Measurements from ENCODE around the gene CCDC107. TPM values are rescaled to one million over a fixed set of nuclear protein-coding genes. Genes with fewer than 3 reads are reported as not detected.

The CCDC107 gene
- total RNA-seq, 1 experiment from 2014 or later: 12.5 TPM

DNA sequence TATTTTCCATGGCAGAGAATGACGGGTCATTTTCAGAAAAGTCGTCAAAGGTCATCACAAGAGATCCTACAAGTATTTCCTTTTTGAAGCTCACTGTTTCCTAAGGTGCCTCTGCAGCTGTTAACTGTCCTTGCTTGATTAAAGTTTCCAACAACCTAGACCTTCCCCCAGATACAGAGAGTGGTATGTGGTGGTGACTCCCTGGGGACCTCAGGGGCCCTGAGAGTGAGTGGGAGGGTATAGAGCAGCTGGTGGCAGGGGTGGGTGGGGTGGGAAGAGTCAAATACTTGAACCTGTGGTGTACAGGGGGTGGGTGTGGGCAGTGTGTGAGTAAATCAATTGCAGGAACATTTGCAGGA is 38.3 kb upstream of the CCDC107 start:
- no TSS peak for BruUV-seq (replicated peaks)
- H3K27me3 Mint-ChIP-seq (ENCODE audit: insufficient read depth, unreplicated experiment): peaks cover 33% of the 10 kb centered on the region
- H3K4me1 Mint-ChIP-seq (ENCODE audit: insufficient read depth, unreplicated experiment): no peaks in the 10 kb centered on the region
- no peak overlapping the region for H3K4me3 Mint-ChIP-seq (ENCODE audit: unreplicated experiment)
- no peaks in the 10 kb centered on the region for H3K36me3 Mint-ChIP-seq (ENCODE audit: insufficient read depth, unreplicated experiment)
- TF ChIP-seq, protein P1, sequence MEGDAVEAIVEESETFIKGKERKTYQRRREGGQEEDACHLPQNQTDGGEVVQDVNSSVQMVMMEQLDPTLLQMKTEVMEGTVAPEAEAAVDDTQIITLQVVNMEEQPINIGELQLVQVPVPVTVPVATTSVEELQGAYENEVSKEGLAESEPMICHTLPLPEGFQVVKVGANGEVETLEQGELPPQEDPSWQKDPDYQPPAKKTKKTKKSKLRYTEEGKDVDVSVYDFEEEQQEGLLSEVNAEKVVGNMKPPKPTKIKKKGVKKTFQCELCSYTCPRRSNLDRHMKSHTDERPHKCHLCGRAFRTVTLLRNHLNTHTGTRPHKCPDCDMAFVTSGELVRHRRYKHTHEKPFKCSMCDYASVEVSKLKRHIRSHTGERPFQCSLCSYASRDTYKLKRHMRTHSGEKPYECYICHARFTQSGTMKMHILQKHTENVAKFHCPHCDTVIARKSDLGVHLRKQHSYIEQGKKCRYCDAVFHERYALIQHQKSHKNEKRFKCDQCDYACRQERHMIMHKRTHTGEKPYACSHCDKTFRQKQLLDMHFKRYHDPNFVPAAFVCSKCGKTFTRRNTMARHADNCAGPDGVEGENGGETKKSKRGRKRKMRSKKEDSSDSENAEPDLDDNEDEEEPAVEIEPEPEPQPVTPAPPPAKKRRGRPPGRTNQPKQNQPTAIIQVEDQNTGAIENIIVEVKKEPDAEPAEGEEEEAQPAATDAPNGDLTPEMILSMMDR (IDR thresholded peaks at IDR 0.05; ENCODE audit: unreplicated experiment): no peak
- DNase-seq (ENCODE audit: unreplicated experiment): no peak
- H3K27ac Mint-ChIP-seq (ENCODE audit: low read depth, unreplicated experiment): no peak overlapping the region
- ChIA-PET CTCF (interaction anchor here (0.6 to 1.3 kb wide), 5 partner anchors 8 to 569 kb away, joined by 3 to 6 read pairs (median 4); no protein-coding TSS in a partner anchor), POLR2A (no interaction called here)
- no peaks in the 10 kb centered on the region for H3K9me3 Mint-ChIP-seq (ENCODE audit: unreplicated experiment)
- intact Hi-C loops (cut with micrococcal nuclease): no loop called here

DNA sequence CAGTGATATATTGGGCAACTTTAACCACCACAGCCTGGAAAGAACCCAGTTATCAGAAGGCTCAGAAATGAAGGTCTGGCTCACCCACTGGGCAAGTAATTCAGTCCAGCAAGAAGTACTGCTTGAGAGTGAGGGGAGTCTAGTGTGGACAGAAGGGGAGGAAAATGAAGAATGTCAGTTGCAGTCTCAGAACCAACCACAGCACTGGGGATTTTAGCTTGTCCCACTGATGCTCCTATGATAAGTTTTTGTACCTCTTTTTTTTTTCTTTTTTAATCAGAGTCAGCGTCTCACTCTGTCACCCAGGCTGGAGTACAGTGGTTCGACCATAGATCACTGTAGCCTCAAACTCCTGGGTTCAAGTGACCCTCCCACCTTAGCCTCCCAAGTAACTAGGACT is 30.5 kb upstream of the CCDC107 start:
- ChIA-PET POLR2A (no interaction called here), CTCF (interaction anchor here (0.6 kb wide), 1 partner anchor 20 kb away, joined by 3 read pairs; no protein-coding TSS in a partner anchor)
- no TSS peak for BruUV-seq (replicated peaks)
- TF ChIP-seq, protein P1 (IDR thresholded peaks at IDR 0.05; ENCODE audit: unreplicated experiment): no peak
- Mint-ChIP-seq H3K36me3 (ENCODE audit: insufficient read depth, unreplicated experiment) (no peaks in the 10 kb centered on the region), H3K27ac (ENCODE audit: low read depth, unreplicated experiment) (no peak overlapping the region), H3K4me1 (ENCODE audit: insufficient read depth, unreplicated experiment) (no peaks in the 10 kb centered on the region), H3K27me3 (ENCODE audit: insufficient read depth, unreplicated experiment) (no peaks in the 10 kb centered on the region), H3K4me3 (ENCODE audit: unreplicated experiment) (no peak overlapping the region), H3K9me3 (ENCODE audit: unreplicated experiment) (no peaks in the 10 kb centered on the region)
- DNase-seq (ENCODE audit: unreplicated experiment): no peak
- intact Hi-C loops (cut with micrococcal nuclease): no loop called here

DNA sequence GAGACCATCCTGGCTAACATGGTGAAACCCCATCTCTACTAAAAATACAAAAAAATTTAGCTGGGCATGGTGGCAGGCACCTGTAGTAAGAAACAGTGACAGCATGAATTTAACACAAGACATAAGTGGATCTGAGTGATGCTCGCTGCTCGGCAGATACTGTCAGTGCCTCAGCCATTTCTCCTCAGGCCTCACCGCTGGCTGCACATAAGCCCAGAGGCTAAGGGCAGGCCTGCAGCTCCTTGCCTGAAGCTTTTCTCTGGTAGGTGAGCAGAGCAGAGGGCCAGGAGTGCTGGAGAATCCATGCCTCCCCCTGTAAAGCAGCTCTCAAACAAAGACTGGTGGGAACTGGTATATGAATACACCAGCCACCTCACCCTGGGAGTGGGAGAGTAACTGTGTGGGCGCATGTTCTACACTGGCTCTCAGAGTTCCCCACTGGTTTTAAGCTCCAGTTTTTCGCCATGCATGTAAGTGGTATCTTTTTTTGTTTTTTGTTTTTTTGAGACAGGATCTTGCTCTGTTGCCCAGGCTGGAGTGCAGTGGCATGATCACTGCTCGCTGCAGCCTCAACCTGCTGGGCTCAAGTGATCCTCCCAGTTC is 29.6 kb upstream of the CCDC107 start:
- POLR2A ChIA-PET: interaction anchor here (0.6 to 1.2 kb wide), 3 partner anchors 13 to 1673 kb away, joined by 3 to 4 read pairs (median 3); no protein-coding TSS in a partner anchor

GRCh38 chr9:35629597-35629996 is 28.5 kb upstream of the CCDC107 start:
- Mint-ChIP-seq H3K27ac (ENCODE audit: low read depth, unreplicated experiment) (no peak overlapping the region), H3K4me1 (ENCODE audit: insufficient read depth, unreplicated experiment) (no peaks in the 10 kb centered on the region), H3K27me3 (ENCODE audit: insufficient read depth, unreplicated experiment) (no peaks in the 10 kb centered on the region), H3K9me3 (ENCODE audit: unreplicated experiment) (no peaks in the 10 kb centered on the region), H3K36me3 (ENCODE audit: insufficient read depth, unreplicated experiment) (no peaks in the 10 kb centered on the region), H3K4me3 (ENCODE audit: unreplicated experiment) (no peak overlapping the region)
- no peak for DNase-seq (ENCODE audit: unreplicated experiment)
- ChIA-PET POLR2A (interaction anchor here (1.2 kb wide), 1 partner anchor 14 kb away, joined by 4 read pairs; no protein-coding TSS in a partner anchor), CTCF (interaction anchor here (0.5 to 0.9 kb wide), 3 partner anchors 196 to 1230 kb away, joined by 3 to 4 read pairs (median 3); no protein-coding TSS in a partner anchor)
- TF ChIP-seq, protein P1 (IDR thresholded peaks at IDR 0.05; ENCODE audit: unreplicated experiment): no peak
- BruUV-seq (replicated peaks): no TSS peak
- intact Hi-C loops (cut with micrococcal nuclease): no loop called here

More for the DNA sequence above, 29.6 kb upstream of the CCDC107 start:
- TF ChIP-seq, protein P1 (IDR thresholded peaks at IDR 0.05; ENCODE audit: unreplicated experiment): no peak
- no peak overlapping the region for H3K4me3 Mint-ChIP-seq (ENCODE audit: unreplicated experiment)
- no peak overlapping the region for H3K27ac Mint-ChIP-seq (ENCODE audit: low read depth, unreplicated experiment)
- H3K4me1 Mint-ChIP-seq (ENCODE audit: insufficient read depth, unreplicated experiment): no peaks in the 10 kb centered on the region
- no peaks in the 10 kb centered on the region for H3K27me3 Mint-ChIP-seq (ENCODE audit: insufficient read depth, unreplicated experiment)
- DNase-seq (ENCODE audit: unreplicated experiment): no peak
- no peaks in the 10 kb centered on the region for H3K9me3 Mint-ChIP-seq (ENCODE audit: unreplicated experiment)
- CTCF ChIA-PET: interaction anchor here (0.6 to 0.9 kb wide), 3 partner anchors 13 to 197 kb away, joined by 3 to 4 read pairs (median 3); no protein-coding TSS in a partner anchor
- BruUV-seq (replicated peaks): no TSS peak
- intact Hi-C loops (cut with micrococcal nuclease): no loop called here
- no peaks in the 10 kb centered on the region for H3K36me3 Mint-ChIP-seq (ENCODE audit: insufficient read depth, unreplicated experiment)

Data from MCF 10A (cell line).